RWPE2 (cell line): Measurements from ENCODE around the gene GATB.

Experiments used
- ATAC-seq: fragments of 200-7000 bp; cut with Tn5 transposase; 3 replicates; pipeline ENCODE4 v1.9.1; 2021; ENCODE audit warnings: low read depth
- DNase-seq: peaks from one replicate; pipeline ENCODE4 v3.0.0-alpha.2; 2020; ENCODE audit warnings: low spot score
- H3K27ac ChIP-seq: fragments of 450-650 bp; 2 replicates; pipeline ENCODE4 v1.5.1; 2017; ENCODE audit warnings: mild to moderate bottlenecking; ENCODE audit not compliant: poor library complexity, severe bottlenecking
- H3K27me3 ChIP-seq: fragments of 250-450 bp; sonication (Bioruptor Pico); 2 replicates; pipeline ENCODE4 v1.5.1; 2021; ENCODE audit warnings: mild to moderate bottlenecking, moderate library complexity; ENCODE audit not compliant: insufficient read depth, poor library complexity, severe bottlenecking
- H3K36me3 ChIP-seq: fragments of 250-450 bp; sonication (Bioruptor Pico); 2 replicates; pipeline ENCODE4 v1.5.1; 2020; ENCODE audit warnings: low read depth, mild to moderate bottlenecking, moderate library complexity
- H3K4me1 ChIP-seq: fragments of 250-450 bp; sonication (Bioruptor Pico); 2 replicates; pipeline ENCODE4 v1.5.1; 2021; ENCODE audit warnings: mild to moderate bottlenecking, moderate library complexity; ENCODE audit not compliant: insufficient read depth, poor library complexity, severe bottlenecking
- H3K4me3 ChIP-seq: fragments of 250-450 bp; sonication (Bioruptor Pico); 2 replicates; pipeline ENCODE4 v1.5.1; 2021; ENCODE audit warnings: mild to moderate bottlenecking, moderate library complexity; ENCODE audit not compliant: severe bottlenecking
- H3K9me3 ChIP-seq: fragments of 250-450 bp; sonication (Bioruptor Pico); 2 replicates; pipeline ENCODE4 v1.5.1; 2021; ENCODE audit warnings: mild to moderate bottlenecking, moderate library complexity; ENCODE audit not compliant: severe bottlenecking
- CTCF ChIP-seq: fragments of 450-650 bp; IDR thresholded peaks from one replicate; pipeline ENCODE4 v1.5.1; 2017; ENCODE audit warnings: mild to moderate bottlenecking, moderate library complexity; ENCODE audit not compliant: poor library complexity, severe bottlenecking

The GATB gene

GRCh38 chr4:151717909-151718628, 42.7 kb downstream of the GATB start:
- H3K4me1 ChIP-seq: no peaks in the 10 kb centered on the region
- no peaks in the 10 kb centered on the region for H3K9me3 ChIP-seq
- H3K27me3 ChIP-seq: no peaks in the 10 kb centered on the region
- ATAC-seq: no peak
- TF ChIP-seq CTCF: no peak
- no peaks in the 10 kb centered on the region for H3K36me3 ChIP-seq
- H3K4me3 ChIP-seq: no peak overlapping the region
- DNase-seq: no peak
- H3K27ac ChIP-seq: no peak overlapping the region

- Histone ChIP-seq H3K9me3 (no peaks in the 10 kb centered on the region), H3K27me3 (no peaks in the 10 kb centered on the region), H3K4me3 (no peak overlapping the region), H3K36me3 (no peaks in the 10 kb centered on the region), H3K4me1 (no peaks in the 10 kb centered on the region), H3K27ac (no peak overlapping the region)
- no peak for DNase-seq
- ATAC-seq: no peak
- no peak for TF ChIP-seq CTCF
Observed at GRCh38 chr4:151717314-151717713, 43.5 kb downstream of the GATB start.

GRCh38 chr4:151716324-151716723, 44.5 kb downstream of the GATB start:
- Histone ChIP-seq H3K4me1 (no peaks in the 10 kb centered on the region), H3K27me3 (no peaks in the 10 kb centered on the region), H3K4me3 (no peak overlapping the region), H3K27ac (no peak overlapping the region), H3K9me3 (no peaks in the 10 kb centered on the region), H3K36me3 (no peaks in the 10 kb centered on the region)
- no peak for TF ChIP-seq CTCF
- DNase-seq (no peak), ATAC-seq (no peak)

GRCh38 chr4:151715881-151716280, 44.9 kb downstream of the GATB start:
- Histone ChIP-seq H3K27me3 (no peaks in the 10 kb centered on the region), H3K9me3 (no peaks in the 10 kb centered on the region), H3K36me3 (no peaks in the 10 kb centered on the region), H3K4me3 (no peak overlapping the region), H3K27ac (no peak overlapping the region), H3K4me1 (no peaks in the 10 kb centered on the region)
- no peak for DNase-seq
- no peak for TF ChIP-seq CTCF
- ATAC-seq: no peak

GRCh38 chr4:151712777-151713176, 48.0 kb downstream of the GATB start:
- ATAC-seq (no peak), DNase-seq (no peak)
- TF ChIP-seq CTCF: no peak
- Histone ChIP-seq H3K4me1 (no peaks in the 10 kb centered on the region), H3K27me3 (no peaks in the 10 kb centered on the region), H3K27ac (no peak overlapping the region), H3K4me3 (no peak overlapping the region), H3K36me3 (peaks cover 3% of the 10 kb centered on the region), H3K9me3 (no peaks in the 10 kb centered on the region)
